Bronchial epithelial cell (primary cell): ENCODE data around the gene ZNF503. TPM values are rescaled to one million over a fixed set of nuclear protein-coding genes. Genes with fewer than 3 reads are reported as not detected.
A peak's percentile ranks its signal among the peaks of the same experiment; 100 is the strongest.

ENCODE experiments used
- DNase-seq: peaks from one replicate; pipeline ENCODE4 v3.0.0-alpha.2; 2010; ENCODE audit warnings: low read depth
- FAIRE-seq: peaks from 2 replicates; lab custom pipeline; 2011; peaks lifted over from hg19 to GRCh38; lab: Jason Lieb, UNC
- H3K27me3 ChIP-seq: 2 replicates; pipeline ENCODE4 v1.5.1; 2011; ENCODE audit warnings: low read length; ENCODE audit not compliant: control insufficient read depth, insufficient read depth
- H3K36me3 ChIP-seq: 2 replicates; pipeline ENCODE4 v1.5.1; 2011; ENCODE audit warnings: low read length; ENCODE audit not compliant: control insufficient read depth, insufficient read depth
- H3K4me3 ChIP-seq: 2 replicates; pipeline ENCODE4 v1.5.1; 2011; ENCODE audit warnings: mild to moderate bottlenecking, low read depth, low read length, control low read depth
- CTCF ChIP-seq: IDR thresholded peaks from 2 replicates; pipeline ENCODE4 v1.5.1; 2011; ENCODE audit warnings: mild to moderate bottlenecking, moderate library complexity, low read length, control low read depth, inconsistent platforms; ENCODE audit not compliant: insufficient read depth, severe bottlenecking
- total RNA-seq: library from RNA; depleted of rRNA; stranded (reverse); fragments of >200 nt; gene quantifications from 2 replicates; pipeline ENCODE4 v1.2.1, GENCODE V29; 2014

Gene ZNF503
- total RNA-seq, 1 donor from 2014 or later = 2.1 TPM

DNA sequence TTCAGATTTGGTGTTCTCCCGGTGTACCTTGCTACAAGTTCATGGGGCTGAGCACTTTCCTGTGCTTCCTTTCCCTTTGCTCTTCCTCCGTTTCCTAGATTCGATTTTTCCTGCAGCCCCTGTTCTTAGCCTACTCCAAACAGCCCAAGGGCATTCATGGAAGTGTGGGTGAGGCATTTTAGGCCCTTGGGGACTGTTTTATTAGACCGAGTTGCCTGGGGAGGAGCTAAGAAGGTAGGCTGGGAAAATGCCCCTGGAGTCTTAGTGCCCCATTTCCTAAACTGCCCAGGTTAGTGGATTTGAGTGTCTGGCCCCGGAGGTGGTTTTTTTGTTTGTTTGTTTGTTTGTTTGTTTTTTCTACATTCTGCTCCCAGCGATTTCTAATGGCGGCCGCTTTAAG lies 31.7 kb upstream of the ZNF503 start:
- no peak for TF ChIP-seq CTCF
- FAIRE-seq (no peak), DNase-seq (no peak)
- Histone ChIP-seq H3K4me3 (no peak overlapping the region), H3K27me3 (no peaks in the 10 kb centered on the region), H3K36me3 (no peaks in the 10 kb centered on the region)

GRCh38 chr10:75432763-75433162 lies 31.2 kb upstream of the ZNF503 start:
- no peak for DNase-seq
- Histone ChIP-seq H3K4me3 (no peak overlapping the region), H3K36me3 (no peaks in the 10 kb centered on the region), H3K27me3 (no peaks in the 10 kb centered on the region)
- TF ChIP-seq CTCF = no peak
- FAIRE-seq = no peak

DNA sequence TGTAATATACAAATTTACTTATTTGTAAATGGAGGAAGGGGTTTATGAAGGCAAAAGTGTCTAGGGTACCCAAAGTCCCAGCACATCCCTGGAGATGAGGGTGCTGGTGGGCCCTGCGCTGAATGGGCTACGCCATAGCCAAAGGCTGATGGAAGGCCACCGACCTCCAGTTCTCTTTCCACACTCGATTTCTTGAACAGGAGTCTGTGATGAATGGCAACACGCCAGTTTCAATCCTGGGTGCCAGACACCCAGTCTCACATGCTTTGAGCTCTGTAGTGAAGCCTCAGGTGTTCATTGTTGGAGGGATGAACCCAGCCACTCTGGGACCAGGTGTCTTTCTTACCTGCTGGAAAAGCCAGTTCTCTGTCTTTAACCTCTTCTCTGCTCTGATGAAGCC lies 30.6 kb upstream of the ZNF503 start:
- no peaks in the 10 kb centered on the region for H3K36me3 ChIP-seq
- TF ChIP-seq CTCF = no peak
- no peak for FAIRE-seq
- no peak for DNase-seq
- H3K27me3 ChIP-seq = no peaks in the 10 kb centered on the region
- no peak overlapping the region for H3K4me3 ChIP-seq

- Histone ChIP-seq H3K36me3 (no peaks in the 10 kb centered on the region), H3K4me3 (peak within 1 kb of the TSS; percentile 48), H3K27me3 (no peaks in the 10 kb centered on the region)
- no peak for TF ChIP-seq CTCF
- DNase-seq = no peak
- no peak for FAIRE-seq
These were observed 29.9 kb upstream of the ZNF503 start, which contains the start of gene LRMDA for GRCh38 chr10:75431180-75432111. LRMDA (plus strand) TSS chr10:75431624.

DNA sequence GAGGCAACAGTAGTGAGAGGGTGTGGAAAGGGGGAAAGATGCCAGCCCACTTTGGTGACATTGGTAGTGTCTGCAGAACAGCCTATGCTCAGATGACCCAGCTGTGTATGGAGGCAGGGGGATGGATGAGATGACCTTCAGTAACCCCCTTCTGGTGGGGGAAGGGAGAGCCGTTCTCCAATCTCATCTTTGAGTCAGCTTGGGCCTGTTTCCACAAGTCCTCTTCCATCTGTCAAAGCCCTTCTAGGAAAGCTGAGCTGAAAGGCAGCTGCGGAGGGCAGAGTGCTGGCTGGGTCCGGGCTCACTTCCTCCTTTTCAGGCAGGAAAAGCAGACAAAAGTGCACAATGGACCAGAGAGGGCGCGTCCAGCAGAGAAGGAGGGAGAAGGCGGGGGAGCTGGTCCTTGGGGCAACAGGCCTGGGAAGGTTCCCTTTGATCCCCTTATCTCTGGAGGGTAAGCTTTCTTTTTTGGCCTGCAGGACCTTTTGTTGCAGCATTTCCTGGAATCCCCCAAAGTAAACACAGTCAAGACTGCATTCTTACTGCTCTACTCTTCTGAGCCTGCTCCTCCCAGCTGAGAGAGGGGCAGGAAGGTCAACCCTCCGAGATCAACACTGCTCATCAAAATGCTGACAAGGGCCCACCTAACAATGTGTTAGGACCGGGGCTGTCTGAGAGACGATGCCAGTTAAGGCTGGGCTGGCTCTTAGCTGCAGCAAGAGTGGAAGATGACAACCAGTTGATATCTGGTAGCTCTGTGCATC lies 28.6 kb upstream of the ZNF503 start:
- Histone ChIP-seq H3K4me3 (no peak overlapping the region), H3K27me3 (no peaks in the 10 kb centered on the region), H3K36me3 (no peaks in the 10 kb centered on the region)
- peak; percentile 91 for DNase-seq
- no peak for TF ChIP-seq CTCF
- no peak for FAIRE-seq
